NCI-H128 (cell line): ENCODE data around the gene AUTS2.
"Not testable (repeated sequence)": the region's sequence is repeated elsewhere in the genome, so short reads cannot be mapped to it uniquely, and the experiment has no call there.

Experiments
- DNase-seq: peaks from one replicate; lab custom pipeline; 2025; ENCODE audit not compliant: unreplicated experiment; lab: John Stamatoyannopoulos, UW

AUTS2 gene

DNA sequence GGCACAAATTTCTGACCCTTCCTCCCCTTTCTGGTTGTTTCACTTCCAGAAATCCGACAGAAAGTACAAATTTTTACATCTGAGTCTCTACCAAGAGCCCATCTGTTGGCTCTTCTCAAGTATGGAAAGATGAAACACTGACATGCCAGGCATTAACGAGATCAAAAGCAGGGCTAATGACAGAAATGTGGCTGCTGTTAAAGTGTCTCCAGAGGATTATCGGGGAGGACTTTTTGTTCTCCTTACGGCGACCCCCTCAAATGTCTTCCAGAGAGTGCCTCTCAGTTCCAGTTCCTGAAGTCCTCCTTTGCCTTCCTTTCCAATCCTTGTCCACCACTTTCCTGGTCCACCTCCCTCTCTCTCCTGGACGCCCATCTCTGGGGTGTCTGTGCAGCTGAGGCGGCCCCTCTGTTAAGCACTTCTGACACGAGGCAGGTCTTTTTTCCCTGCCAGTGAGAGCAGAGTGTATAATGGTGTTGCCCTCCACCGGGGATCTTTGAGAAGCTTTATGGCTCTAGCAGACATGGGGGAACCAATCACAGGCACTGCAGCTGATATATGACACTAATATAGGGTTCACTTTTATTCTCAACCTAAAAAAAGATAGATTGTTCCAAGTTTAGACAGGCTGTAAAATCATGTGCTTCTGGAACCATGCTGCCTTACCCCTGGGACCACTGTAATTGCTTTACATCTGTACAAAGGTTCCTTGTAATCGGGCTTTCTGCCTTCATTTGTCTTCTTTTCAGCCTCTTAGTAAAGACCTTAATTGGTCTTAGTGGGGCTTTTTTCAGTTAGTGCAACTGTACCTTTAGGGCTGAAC, 757.1 kb downstream of the AUTS2 start:
- peak; percentile 65 for DNase-seq

GRCh38 chr7:70356085-70356786, 758.0 kb downstream of the AUTS2 start:
- DNase-seq = peak; percentile 65

- DNase-seq = no peak
Observed at GRCh38 chr7:70356787-70357328, 758.6 kb downstream of the AUTS2 start.

GRCh38 chr7:70360557-70360956, 762.3 kb downstream of the AUTS2 start:
- DNase-seq = no peak

GRCh38 chr7:70361821-70362220, 763.5 kb downstream of the AUTS2 start:
- no peak for DNase-seq

DNA sequence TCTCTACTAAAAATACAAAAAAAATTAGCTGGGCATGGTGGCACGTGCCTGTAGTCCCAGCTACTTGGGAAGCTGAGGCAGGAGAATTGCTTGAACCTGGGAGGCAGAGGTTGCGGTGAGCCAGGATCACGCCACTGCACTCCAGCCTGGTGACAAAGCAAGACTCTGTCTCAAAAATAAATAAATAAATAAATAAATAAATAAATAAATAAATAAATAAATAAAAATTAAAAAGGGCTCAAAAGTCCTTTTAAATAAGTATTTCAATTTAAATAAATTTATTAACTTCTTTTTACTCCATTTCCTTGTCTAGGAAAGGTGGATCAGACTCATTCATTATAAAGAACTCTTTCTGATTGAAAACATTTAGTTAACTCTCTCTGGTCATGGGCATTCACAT, 766.1 kb downstream of the AUTS2 start:
- DNase-seq = not testable (repeated sequence)

DNA sequence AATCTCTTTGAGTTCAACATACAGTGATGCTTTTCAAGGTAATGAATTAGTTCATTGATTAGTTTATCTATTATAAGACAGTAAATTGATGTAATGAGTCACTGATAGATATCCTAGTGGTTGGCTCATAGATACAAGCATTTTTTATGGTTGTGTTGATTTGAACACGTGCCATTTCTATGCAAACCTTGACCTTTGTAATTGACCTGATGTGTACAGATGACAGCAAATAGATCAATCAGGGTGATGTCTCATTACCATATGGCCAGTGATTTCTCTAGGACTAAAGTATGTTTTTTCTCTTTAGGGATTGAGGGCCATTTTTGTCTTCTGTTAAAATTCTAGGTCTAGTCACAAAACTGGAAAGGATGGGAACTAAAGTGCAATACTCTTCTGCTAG, 773.4 kb downstream of the AUTS2 start:
- no peak for DNase-seq

DNA sequence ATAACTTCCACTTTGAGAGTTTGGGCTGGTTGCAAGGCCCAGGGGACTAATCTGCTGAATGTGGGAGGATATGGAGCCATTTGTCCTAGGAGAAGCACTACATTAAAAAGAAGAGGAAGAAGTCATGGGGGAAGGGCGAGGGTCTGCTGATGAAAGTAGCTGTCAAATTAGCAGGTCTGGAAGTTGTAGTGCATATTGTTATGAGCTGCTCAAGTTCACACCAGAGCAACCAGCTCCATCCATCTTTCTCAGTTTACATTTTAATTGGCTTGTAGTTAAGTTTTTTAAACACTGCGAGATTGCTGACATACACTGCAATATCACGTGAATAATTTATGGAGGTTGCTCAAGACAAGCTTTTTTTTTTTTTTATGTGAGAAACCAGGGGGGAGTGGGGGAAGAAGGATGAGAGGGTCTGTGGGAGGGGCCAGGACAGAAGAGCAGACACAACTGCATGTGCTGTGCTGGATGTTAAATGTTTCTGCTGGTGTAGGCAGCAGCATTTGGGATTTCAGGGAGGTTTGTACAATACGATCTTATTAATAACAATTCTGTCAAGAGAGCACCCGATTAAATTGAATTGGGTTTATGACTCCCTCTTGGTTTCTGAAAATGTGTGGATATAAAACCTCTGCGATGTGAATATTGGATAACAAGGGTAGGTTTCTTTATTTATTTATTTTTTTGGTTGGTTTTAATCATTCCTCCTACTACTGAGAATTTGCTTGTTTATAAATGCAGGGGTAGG, 774.7 kb downstream of the AUTS2 start:
- DNase-seq = no peak

DNA sequence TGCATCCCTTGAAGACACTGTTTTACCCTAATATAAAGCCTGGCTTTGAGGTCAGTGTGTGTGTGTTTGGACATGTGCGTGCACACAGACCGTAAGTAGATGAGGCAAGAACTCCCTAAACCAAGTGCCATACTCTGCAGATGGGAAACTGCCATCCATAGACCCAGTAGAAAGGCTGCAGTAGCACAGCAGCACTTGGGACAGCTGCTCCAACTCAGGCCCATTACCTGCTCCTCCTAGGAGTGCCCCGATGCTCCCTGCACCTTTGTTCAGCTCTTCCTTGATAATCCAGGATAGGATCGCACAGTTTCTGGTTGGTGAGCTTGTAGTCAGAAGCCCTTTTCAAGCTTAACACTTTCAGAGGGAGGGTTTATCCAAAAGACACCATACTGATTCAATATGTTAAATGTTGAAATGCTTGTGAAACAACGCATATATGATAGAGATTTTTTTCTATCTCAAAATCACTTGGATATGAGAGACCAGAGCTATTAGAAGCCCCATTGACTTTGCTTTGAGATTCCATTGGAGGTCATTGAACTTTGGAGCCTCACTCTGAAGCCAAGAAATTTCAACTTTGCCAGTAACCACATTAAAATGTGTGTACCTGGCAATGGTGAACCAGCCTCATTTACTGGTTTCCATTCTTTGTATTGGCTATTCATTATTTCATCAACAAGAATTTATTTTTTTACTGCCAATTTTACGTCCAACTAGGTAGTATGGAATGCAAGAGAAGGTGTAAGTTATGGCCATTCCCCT, 776.7 kb downstream of the AUTS2 start:
- DNase-seq = no peak

DNA sequence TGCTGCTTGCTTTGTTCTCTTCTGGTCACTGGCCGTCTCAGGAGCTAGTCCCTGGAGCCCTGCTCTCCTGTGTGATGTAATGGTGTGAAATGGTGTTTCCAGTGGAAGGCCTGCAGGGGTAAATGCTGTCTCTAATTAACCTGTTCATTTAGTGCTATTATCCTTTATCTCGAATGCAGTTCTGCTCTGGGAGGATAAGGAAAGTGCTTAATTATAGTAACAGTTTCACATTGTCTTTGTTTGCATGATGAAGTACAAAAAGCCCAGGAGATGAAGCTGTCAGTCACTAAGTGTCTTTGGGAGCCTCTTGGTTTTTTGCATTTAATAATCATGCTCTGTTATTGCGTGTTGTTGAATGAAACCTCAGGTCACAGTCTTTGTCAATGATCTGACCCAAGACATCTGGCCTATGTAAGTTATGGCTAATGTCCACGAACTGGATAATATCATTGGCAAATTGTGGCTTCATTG, 778.3 kb downstream of the AUTS2 start:
- no peak for DNase-seq

DNA sequence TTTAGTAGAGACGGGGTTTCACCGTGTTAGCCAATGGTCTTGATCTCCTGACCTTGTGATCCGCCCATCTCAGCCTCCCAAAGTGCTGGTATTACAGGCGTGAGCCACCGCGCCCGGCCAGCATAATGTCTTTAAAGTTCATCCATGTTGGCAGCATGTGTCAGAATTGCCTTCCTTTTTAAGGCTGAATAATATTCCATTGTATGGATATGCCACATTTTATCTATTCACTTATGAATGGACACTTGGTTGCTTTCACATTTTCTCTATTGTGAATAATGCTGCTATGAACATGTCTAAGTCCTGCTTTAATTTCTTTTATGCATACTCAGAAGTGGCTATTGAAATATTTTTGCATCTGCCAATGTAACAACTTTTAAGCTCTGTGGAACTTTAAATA, 779.7 kb downstream of the AUTS2 start:
- DNase-seq = no peak

DNA sequence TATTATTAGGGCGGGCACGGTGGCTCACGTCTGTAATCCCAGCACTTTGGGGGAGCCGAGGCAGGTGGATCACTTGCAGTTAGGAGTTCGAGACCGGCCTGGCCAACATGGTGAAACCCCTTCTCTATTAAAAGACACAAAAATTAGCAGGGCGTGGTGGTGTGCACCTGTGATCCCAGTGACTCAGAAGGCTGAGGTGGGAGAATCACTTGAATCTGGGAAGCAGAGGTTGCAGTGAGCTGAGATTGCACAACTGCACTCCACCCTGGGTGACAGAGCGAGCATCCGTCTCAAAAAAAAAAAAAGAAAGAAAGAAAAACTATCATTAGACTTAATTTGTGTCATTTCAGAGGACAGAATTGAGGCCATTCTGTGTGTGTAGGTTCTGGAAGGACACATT, 780.9 kb downstream of the AUTS2 start:
- DNase-seq = no peak

GRCh38 chr7:70380421-70381015, 782.2 kb downstream of the AUTS2 start:
- no peak for DNase-seq

DNA sequence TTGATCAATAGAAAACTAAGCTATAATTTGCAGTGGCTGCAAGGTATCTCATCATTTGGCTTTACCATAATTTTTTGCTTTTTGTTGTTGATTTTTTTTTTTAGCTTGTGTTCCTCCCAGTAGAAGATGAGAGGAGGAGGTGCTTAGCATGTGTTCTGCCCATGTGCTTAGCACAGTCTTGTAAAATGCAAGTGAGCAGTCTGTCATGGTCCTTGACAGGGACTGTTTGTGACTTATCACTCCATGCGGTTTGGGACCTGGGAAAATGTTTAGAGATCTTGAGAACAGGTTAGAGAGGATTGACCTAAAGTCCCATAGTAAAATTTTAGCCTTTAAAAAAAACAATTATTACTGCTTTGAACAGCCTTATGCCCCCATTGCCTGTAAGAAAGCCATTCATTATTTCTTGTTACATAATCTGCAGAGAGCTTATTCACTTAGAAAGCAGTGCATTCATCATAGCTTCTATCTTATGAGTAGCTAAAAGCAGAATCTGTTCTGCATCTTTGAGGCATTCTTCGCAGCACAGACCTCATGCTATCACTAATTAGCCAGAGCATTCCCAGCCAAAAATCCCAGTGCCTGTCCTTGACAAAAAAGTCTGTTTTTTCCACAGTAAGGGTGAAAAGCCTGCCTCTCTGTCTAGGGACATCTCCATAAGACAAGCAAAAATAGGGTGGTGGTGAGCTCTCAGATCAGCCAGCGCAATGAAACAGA, 784.9 kb downstream of the AUTS2 start:
- no peak for DNase-seq

- DNase-seq = no peak
Observed at GRCh38 chr7:70384024-70384423, 785.7 kb downstream of the AUTS2 start.

- DNase-seq = no peak
Observed at GRCh38 chr7:70384891-70385290, 786.6 kb downstream of the AUTS2 start.

DNA sequence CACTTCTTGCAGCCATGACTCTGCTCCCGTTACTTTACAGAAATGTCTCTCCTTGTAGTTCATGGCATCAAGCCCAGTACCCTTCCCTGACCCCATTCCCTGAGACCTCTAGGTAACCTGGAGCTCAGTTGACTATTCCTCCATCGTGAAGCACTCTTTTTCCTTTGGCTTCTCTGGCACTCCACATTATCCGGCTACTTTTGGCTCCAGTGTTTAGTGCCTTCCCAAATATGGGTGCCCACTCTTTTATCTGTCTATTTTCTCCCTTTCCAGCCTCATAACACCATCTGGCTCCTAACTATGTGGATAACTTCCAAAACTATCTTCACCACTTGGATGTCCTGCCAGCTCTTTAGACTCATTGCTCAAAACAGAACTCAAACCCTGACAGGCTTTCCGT, 788.9 kb downstream of the AUTS2 start:
- no peak for DNase-seq

DNA sequence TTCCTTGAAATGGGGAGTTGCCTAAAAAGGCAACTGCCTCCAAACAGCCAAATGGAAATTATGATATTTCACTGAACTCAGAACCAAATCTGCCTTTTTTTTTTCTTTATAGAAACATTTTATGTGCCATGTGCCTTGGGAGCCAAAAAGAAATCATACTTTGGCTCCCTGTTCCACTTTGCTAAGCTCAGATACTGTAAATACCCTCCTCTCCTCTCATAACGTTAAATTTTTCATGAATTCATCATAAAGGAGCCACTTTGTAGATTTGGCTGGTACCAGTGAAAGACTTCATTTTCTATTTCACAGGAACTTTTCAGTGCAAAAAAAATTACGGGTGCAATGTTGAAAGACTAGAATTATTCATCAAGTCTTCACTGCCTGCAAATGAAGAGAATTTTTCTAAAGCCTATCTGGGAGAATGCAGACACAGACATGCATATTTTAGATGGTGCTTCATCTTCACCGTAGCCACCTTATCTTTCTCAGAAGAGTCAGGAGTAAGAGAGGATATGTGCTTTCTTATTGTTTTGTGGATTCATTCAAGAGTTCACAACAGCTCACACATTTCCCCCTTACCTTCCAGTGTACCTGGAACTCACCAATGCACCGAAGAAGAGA, 791.4 kb downstream of the AUTS2 start:
- DNase-seq = no peak

GRCh38 chr7:70390251-70390650, 792.0 kb downstream of the AUTS2 start:
- DNase-seq = no peak
